ENCODE data around the gene ELF2.
A peak's percentile ranks its signal among the peaks of the same experiment; 100 is the strongest.

ELF2 gene

DNA sequence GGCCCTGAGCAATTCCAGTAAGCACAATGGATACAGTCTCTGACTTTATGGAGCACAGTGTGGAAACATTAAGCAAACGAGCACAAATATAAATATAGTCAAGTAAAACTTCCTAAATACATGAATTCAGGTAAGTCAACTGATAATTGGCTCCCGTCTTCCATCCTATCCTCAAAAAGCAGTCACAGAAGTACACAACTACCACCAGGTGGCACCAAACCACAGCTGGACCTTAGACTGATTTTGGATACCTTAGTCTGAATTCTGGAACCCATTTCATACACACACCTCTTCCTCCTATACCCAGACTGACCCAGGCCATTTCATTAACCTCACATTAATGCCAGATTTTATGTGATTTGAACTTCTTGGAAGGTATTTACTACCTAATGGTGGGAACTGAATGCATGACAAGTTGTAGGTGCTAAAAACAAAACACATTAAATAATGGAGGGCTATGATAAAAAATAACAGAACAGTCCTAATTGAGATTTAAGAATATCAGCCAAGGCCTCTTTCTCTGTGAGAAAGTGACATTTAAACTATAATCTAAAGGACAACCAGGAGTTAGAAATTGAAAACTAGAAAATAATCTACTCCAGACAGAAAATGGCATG, 77.5 kb downstream of the ELF2 start (continued):
- no peak for TF ChIP-seq RBAK (tag by site-specific recombination; IDR thresholded peaks at IDR 0.05)
- TF ChIP-seq TCF7L2 (IDR thresholded peaks at IDR 0.05; ENCODE audit: borderline replicate concordance, low read depth, low read length): no peak
- TF ChIP-seq ZNF843 (tag by site-specific recombination; IDR thresholded peaks at IDR 0.05): no peak
- TF ChIP-seq ZNF133 (tag by site-specific recombination; IDR thresholded peaks at IDR 0.05): peak; percentile 78
- no peak for TF ChIP-seq ZBTB17 (tag by site-specific recombination; IDR thresholded peaks at IDR 0.05)
- TF ChIP-seq, protein P1, sequence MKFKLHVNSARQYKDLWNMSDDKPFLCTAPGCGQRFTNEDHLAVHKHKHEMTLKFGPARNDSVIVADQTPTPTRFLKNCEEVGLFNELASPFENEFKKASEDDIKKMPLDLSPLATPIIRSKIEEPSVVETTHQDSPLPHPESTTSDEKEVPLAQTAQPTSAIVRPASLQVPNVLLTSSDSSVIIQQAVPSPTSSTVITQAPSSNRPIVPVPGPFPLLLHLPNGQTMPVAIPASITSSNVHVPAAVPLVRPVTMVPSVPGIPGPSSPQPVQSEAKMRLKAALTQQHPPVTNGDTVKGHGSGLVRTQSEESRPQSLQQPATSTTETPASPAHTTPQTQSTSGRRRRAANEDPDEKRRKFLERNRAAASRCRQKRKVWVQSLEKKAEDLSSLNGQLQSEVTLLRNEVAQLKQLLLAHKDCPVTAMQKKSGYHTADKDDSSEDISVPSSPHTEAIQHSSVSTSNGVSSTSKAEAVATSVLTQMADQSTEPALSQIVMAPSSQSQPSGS (tag by site-specific recombination; IDR thresholded peaks at IDR 0.05; ENCODE audit: low read depth): no peak
- no peak for TF ChIP-seq ZNF544 (tag by site-specific recombination; IDR thresholded peaks at IDR 0.05)
- TF ChIP-seq, protein P2, sequence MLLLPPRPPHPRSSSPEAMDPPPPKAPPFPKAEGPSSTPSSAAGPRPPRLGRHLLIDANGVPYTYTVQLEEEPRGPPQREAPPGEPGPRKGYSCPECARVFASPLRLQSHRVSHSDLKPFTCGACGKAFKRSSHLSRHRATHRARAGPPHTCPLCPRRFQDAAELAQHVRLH (tag by site-specific recombination; IDR thresholded peaks at IDR 0.05): no peak
- TF ChIP-seq ZNF366 (tag by site-specific recombination; conservative IDR thresholded peaks at IDR 0.05): 0 out of 2 replicates have a peak, but pooled peaks have one; percentile 20
- no peak for TF ChIP-seq ZNF549 (tag by site-specific recombination; IDR thresholded peaks at IDR 0.05)
- TF ChIP-seq ZNF169 (tag by site-specific recombination; IDR thresholded peaks at IDR 0.05): no peak
- TF ChIP-seq, protein P3, sequence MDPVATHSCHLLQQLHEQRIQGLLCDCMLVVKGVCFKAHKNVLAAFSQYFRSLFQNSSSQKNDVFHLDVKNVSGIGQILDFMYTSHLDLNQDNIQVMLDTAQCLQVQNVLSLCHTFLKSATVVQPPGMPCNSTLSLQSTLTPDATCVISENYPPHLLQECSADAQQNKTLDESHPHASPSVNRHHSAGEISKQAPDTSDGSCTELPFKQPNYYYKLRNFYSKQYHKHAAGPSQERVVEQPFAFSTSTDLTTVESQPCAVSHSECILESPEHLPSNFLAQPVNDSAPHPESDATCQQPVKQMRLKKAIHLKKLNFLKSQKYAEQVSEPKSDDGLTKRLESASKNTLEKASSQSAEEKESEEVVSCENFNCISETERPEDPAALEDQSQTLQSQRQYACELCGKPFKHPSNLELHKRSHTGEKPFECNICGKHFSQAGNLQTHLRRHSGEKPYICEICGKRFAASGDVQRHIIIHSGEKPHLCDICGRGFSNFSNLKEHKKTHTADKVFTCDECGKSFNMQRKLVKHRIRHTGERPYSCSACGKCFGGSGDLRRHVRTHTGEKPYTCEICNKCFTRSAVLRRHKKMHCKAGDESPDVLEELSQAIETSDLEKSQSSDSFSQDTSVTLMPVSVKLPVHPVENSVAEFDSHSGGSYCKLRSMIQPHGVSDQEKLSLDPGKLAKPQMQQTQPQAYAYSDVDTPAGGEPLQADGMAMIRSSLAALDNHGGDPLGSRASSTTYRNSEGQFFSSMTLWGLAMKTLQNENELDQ (tag by site-specific recombination; IDR thresholded peaks at IDR 0.05; ENCODE audit: low read depth): no peak
- no peak for TF ChIP-seq GFI1B (tag by site-specific recombination; IDR thresholded peaks at IDR 0.05)
- no peak for TF ChIP-seq ZNF155 (tag by site-specific recombination; IDR thresholded peaks at IDR 0.05)
- TF ChIP-seq, protein P4, sequence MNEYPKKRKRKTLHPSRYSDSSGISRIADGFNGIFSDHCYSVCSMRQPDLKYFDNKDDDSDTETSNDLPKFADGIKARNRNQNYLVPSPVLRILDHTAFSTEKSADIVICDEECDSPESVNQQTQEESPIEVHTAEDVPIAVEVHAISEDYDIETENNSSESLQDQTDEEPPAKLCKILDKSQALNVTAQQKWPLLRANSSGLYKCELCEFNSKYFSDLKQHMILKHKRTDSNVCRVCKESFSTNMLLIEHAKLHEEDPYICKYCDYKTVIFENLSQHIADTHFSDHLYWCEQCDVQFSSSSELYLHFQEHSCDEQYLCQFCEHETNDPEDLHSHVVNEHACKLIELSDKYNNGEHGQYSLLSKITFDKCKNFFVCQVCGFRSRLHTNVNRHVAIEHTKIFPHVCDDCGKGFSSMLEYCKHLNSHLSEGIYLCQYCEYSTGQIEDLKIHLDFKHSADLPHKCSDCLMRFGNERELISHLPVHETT (tag by site-specific recombination; IDR thresholded peaks at IDR 0.05): no peak
- TF ChIP-seq ZNF548 (tag by site-specific recombination; IDR thresholded peaks at IDR 0.05): no peak
- TF ChIP-seq ZNF777 (tag by site-specific recombination; IDR thresholded peaks at IDR 0.05; ENCODE audit: borderline replicate concordance): no peak
- TF ChIP-seq ZNF335 (tag by site-specific recombination; conservative IDR thresholded peaks at IDR 0.05): no peak
- TF ChIP-seq OSR2 (tag by site-specific recombination; IDR thresholded peaks at IDR 0.05): no peak
- TF ChIP-seq ZNF600 (tag by site-specific recombination; IDR thresholded peaks at IDR 0.05): no peak
- no peak for TF ChIP-seq OVOL3 (tag by site-specific recombination; IDR thresholded peaks at IDR 0.05)
- no peak for TF ChIP-seq ZNF138 (tag by site-specific recombination; IDR thresholded peaks at IDR 0.05; ENCODE audit: borderline replicate concordance)
- TF ChIP-seq ZNF132 (tag by site-specific recombination; IDR thresholded peaks at IDR 0.05; ENCODE audit: borderline replicate concordance): no peak
- TF ChIP-seq, protein P5, sequence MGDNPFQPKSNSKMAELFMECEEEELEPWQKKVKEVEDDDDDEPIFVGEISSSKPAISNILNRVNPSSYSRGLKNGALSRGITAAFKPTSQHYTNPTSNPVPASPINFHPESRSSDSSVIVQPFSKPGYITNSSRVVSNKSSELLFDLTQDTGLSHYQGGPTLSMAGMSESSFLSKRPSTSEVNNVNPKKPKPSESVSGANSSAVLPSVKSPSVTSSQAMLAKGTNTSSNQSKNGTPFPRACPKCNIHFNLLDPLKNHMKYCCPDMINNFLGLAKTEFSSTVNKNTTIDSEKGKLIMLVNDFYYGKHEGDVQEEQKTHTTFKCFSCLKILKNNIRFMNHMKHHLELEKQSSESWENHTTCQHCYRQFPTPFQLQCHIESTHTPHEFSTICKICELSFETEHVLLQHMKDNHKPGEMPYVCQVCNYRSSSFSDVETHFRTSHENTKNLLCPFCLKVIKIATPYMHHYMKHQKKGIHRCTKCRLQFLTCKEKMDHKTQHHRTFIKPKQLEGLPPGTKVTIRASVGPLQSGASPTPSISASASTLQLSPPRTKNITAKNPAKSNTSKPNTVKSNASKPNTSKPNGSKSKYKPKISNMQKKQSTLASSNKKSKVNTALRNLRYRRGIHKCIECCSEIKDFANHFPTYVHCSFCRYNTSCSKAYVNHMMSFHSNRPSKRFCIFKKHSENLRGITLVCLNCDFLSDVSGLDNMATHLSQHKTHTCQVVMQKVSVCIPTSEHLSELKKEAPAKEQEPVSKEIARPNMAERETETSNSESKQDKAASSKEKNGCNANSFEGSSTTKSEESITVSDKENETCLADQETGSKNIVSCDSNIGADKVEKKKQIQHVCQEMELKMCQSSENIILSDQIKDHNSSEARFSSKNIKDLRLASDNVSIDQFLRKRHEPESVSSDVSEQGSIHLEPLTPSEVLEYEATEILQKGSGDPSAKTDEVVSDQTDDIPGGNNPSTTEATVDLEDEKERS (tag by site-specific recombination; IDR thresholded peaks at IDR 0.05): no peak
- TF ChIP-seq ZNF791 (tag by site-specific recombination; IDR thresholded peaks at IDR 0.05): no peak
- TF ChIP-seq ZNF221 (tag by site-specific recombination; IDR thresholded peaks at IDR 0.05; ENCODE audit: borderline replicate concordance): no peak
- no peak for TF ChIP-seq ZNF76 (tag by site-specific recombination; IDR thresholded peaks at IDR 0.05; ENCODE audit: borderline replicate concordance, low read depth)
- peak; percentile 84 for TF ChIP-seq ZNF654 (tag by site-specific recombination; IDR thresholded peaks at IDR 0.05; ENCODE audit: low read depth)
- no peak for TF ChIP-seq ZFP37 (tag by site-specific recombination; IDR thresholded peaks at IDR 0.05)
- TF ChIP-seq KLF16 (tag by site-specific recombination; IDR thresholded peaks at IDR 0.05): no peak
- TF ChIP-seq, protein P6, sequence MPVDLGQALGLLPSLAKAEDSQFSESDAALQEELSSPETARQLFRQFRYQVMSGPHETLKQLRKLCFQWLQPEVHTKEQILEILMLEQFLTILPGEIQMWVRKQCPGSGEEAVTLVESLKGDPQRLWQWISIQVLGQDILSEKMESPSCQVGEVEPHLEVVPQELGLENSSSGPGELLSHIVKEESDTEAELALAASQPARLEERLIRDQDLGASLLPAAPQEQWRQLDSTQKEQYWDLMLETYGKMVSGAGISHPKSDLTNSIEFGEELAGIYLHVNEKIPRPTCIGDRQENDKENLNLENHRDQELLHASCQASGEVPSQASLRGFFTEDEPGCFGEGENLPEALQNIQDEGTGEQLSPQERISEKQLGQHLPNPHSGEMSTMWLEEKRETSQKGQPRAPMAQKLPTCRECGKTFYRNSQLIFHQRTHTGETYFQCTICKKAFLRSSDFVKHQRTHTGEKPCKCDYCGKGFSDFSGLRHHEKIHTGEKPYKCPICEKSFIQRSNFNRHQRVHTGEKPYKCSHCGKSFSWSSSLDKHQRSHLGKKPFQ (tag by site-specific recombination; IDR thresholded peaks at IDR 0.05): no peak
